ENCODE measurements around the gene CITED4.

DNA sequence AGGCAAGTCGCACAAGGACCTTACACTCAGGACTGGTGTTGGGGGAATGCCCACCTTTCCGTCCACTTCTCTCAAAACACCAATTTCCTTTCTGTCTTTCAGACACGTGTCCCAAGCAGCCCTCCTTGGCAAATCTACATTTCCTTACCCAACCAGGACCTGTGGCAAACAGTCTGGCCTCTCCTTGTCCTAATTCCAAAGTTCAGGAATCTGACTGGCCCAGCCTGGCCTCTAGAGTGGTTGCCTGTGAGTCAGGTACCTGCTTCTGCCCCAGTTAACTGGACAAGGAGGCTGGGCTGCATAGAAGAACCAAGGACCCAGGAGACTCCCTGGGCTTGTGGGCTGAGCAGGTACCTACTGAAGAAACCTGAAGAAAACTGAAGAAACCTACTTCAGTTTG, 34.3 kb upstream of the CITED4 start:
- TF ChIP-seq CTCF (IDR thresholded peaks at IDR 0.05), result no peak
- TF ChIP-seq POLR2A (IDR thresholded peaks at IDR 0.05), result no peak
- no peak for TF ChIP-seq POLR2AphosphoS5 (IDR thresholded peaks at IDR 0.05)

All from suprapubic skin (tissue), 4 donors.